OCI-LY3 (cell line): ENCODE data around the gene TEC.

Experiments
- H2AFZ ChIP-seq: fragments of 200-600, 300-600 bp; shearing (Covaris generic); 2 replicates; pipeline ENCODE4 v1.6.0; 2014; ENCODE audit warnings: antibody characterized with exemption, low read depth, low read length
- H3K27ac ChIP-seq: fragments of 200-600, 300-600 bp; sonication (generic); 2 replicates; pipeline ENCODE4 v1.5.1; 2014; ENCODE audit warnings: mild to moderate bottlenecking, low read length, moderate library complexity, mixed read lengths
- H3K27me3 ChIP-seq: fragments of 200-600, 300-600 bp; sonication (generic); 2 replicates; pipeline ENCODE4 v1.6.1; 2014; ENCODE audit warnings: low read depth, low read length, mixed read lengths
- H3K36me3 ChIP-seq: fragments of 200-600, 300-600 bp; sonication (generic); replicated peaks from 2 replicates; pipeline ENCODE3; 2014; ENCODE audit warnings: low read depth, low read length, mixed read lengths
- H3K4me1 ChIP-seq: fragments of 300-600, 200-600 bp; sonication (generic); 2 replicates; pipeline ENCODE4 v1.6.1; 2014; ENCODE audit warnings: low read length, mixed read lengths
- H3K4me2 ChIP-seq: fragments of 200-600, 300-600 bp; sonication (generic); 2 replicates; pipeline ENCODE4 v1.6.1; 2014; ENCODE audit warnings: low read length, mixed read lengths
- H3K4me3 ChIP-seq: fragments of 300-600, 200-600 bp; sonication (generic); 2 replicates; pipeline ENCODE4 v1.5.1; 2014; ENCODE audit warnings: antibody characterized with exemption, mild to moderate bottlenecking, low read length, moderate library complexity
- H3K79me2 ChIP-seq: fragments of 300-600, 200-600 bp; shearing (Covaris generic); 2 replicates; pipeline ENCODE4 v1.6.1; 2014; ENCODE audit warnings: mild to moderate bottlenecking, low read length, mixed read lengths
- H3K9ac ChIP-seq: fragments of 300-600, 200-600 bp; shearing (Covaris generic); 2 replicates; pipeline ENCODE4 v1.6.0; 2014; ENCODE audit warnings: mild to moderate bottlenecking, low read length, moderate library complexity
- H3K9me3 ChIP-seq: fragments of 200-600, 300-600 bp; shearing (Covaris generic); 2 replicates; pipeline ENCODE4 v1.6.1; 2014; ENCODE audit warnings: low read length, mixed read lengths; ENCODE audit not compliant: insufficient read depth
- H4K20me1 ChIP-seq: fragments of 200-600, 300-600 bp; sonication (generic); 2 replicates; pipeline ENCODE4 v1.6.1; 2016; ENCODE audit warnings: low read length, mixed read lengths; ENCODE audit not compliant: insufficient read depth
- EZH2phosphoT487 ChIP-seq: fragments of 200-600 bp; shearing (Covaris generic); IDR thresholded peaks from 2 replicates; pipeline ENCODE4 v1.6.1; 2018; ENCODE audit warnings: antibody characterized with exemption, mixed run types, low read depth
- TF ChIP-seq, protein P1 (sequence below): fragments of 200-600, 300-600 bp; sonication (generic); IDR thresholded peaks from 2 replicates; pipeline ENCODE4 v1.5.1; 2014; ENCODE audit warnings: antibody characterized with exemption, low read length, low read depth

TEC gene

DNA sequence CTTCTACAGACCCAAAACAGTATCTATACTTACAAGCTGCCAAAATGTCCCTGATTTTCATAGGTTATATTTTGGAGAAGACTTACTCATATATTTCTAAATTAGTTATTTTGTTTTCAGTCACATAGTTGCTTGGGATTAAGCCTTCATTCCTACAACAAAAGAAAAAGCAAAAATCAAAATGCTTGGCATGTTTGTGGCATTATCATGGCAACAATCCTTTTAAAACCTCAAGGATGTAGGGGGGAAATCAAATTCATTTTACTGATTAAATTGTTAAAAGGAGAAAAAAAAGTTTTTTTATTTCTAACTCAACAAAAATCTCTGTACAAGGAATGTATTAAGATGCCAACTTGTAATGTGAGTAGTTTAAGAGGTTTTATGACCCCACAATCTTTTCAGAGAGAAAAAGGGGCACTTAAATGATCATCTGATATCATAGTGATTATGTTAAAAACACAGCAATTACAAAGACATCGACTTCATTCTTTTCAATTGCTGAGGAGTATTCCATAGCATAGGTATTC, 159.1 kb downstream of the TEC start:
- H3K4me1 ChIP-seq: peaks cover 4% of the 10 kb centered on the region; the same call in 1 of the 2 replicates
- no peaks in the 10 kb centered on the region for H3K9me3 ChIP-seq
- H3K27ac ChIP-seq: no peak overlapping the region
- no peaks in the 10 kb centered on the region for H3K36me3 ChIP-seq
- no peak overlapping the region for H3K9ac ChIP-seq
- H4K20me1 ChIP-seq: no peaks in the 10 kb centered on the region
- TF ChIP-seq, protein P1, sequence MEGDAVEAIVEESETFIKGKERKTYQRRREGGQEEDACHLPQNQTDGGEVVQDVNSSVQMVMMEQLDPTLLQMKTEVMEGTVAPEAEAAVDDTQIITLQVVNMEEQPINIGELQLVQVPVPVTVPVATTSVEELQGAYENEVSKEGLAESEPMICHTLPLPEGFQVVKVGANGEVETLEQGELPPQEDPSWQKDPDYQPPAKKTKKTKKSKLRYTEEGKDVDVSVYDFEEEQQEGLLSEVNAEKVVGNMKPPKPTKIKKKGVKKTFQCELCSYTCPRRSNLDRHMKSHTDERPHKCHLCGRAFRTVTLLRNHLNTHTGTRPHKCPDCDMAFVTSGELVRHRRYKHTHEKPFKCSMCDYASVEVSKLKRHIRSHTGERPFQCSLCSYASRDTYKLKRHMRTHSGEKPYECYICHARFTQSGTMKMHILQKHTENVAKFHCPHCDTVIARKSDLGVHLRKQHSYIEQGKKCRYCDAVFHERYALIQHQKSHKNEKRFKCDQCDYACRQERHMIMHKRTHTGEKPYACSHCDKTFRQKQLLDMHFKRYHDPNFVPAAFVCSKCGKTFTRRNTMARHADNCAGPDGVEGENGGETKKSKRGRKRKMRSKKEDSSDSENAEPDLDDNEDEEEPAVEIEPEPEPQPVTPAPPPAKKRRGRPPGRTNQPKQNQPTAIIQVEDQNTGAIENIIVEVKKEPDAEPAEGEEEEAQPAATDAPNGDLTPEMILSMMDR: no peak
- no peak for TF ChIP-seq EZH2phosphoT487
- no peaks in the 10 kb centered on the region for H3K27me3 ChIP-seq
- H2AFZ ChIP-seq: no peak overlapping the region
- no peaks in the 10 kb centered on the region for H3K79me2 ChIP-seq
- no peak overlapping the region for H3K4me3 ChIP-seq
- no peak overlapping the region for H3K4me2 ChIP-seq

DNA sequence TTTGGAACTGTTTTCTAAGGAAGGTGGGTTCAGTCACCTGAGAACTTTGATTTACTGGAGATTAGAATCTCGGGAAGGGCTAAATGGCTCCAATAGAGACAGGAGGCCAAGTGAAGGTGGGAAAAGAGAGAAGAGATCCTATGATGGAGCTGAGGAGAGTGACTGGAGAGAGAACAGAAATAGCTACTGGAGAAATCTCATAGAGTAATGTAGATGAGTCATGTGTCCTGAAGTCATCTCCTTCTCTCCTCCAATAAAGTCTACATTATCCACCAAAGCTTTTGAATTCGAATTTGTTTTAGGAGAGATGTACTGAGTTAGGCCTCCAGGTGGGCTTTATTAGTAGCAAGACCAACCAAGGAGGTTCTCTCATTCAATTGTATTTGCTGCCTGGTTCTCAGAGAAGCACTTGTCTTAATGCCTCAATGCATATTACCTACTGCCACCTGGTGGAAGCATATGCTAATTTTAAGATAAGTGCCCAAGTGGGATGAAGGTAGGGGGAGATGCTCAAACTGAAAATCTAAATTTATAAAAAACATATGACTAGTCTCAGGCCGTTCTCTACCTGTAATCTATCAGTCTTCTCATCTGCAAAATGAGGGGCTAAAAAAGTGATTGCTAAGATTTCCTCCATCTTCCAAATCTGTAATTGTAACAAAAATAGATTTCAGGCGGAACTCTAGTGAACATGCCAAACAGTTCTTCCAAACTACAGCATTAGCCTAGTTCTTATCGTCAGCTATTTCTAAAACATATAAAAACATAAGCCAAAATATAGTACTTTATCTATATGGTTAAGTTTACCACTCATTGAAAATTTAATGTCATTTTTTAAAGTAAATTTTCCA, 160.0 kb downstream of the TEC start:
- H3K27me3 ChIP-seq: no peaks in the 10 kb centered on the region
- H4K20me1 ChIP-seq: no peaks in the 10 kb centered on the region
- H3K4me1 ChIP-seq: peaks cover 4% of the 10 kb centered on the region; the same call in 1 of the 2 replicates
- H3K4me3 ChIP-seq: no peak overlapping the region
- H3K79me2 ChIP-seq: no peaks in the 10 kb centered on the region
- no peak overlapping the region for H3K9ac ChIP-seq
- no peaks in the 10 kb centered on the region for H3K36me3 ChIP-seq
- 0 out of 2 replicates have a peak overlapping the region, but pooled peaks have one; percentile 51 for H2AFZ ChIP-seq
- TF ChIP-seq, protein P1: peak; percentile 82
- no peak for TF ChIP-seq EZH2phosphoT487
- no peak overlapping the region for H3K4me2 ChIP-seq
- no peaks in the 10 kb centered on the region for H3K9me3 ChIP-seq
- H3K27ac ChIP-seq: no peak overlapping the region

DNA sequence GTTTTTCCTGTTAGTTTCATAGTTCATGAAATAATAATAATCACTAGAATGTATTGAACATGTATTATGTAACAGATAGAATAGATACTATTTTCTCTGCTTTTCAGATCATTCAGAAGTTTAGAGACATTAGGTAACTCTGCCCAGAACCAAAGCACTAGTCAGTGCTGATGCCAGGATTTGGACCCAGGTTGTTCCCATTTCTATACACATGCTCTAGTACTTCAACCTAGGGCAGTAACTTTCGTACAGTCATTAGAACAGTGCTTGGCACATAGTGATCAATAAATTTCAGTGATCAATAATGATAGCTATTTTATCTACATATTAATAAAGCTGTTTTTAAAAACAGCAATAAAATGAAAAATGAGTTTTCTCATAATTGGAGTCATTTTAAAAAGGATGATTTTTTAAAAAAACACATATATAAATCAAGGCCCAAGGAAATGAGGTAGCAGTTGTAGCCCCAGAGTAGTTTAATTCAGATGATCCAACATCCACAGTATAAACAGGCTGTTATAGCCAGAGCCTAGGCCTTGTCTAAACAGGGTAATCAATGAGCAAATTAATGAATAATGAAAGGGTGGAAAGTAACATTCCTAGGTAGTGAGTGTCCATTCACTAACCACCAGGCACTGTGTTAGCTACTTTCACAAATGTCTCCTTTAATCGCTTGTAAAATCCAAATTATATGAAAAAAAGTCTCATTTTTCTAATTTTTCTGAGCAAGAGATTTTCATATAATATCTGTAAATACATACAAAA, 161.1 kb downstream of the TEC start:
- no peaks in the 10 kb centered on the region for H3K27me3 ChIP-seq
- H3K4me2 ChIP-seq: no peak overlapping the region
- no peak overlapping the region for H3K9ac ChIP-seq
- no peaks in the 10 kb centered on the region for H3K9me3 ChIP-seq
- TF ChIP-seq, protein P1: no peak
- no peak for TF ChIP-seq EZH2phosphoT487
- no peak overlapping the region for H3K27ac ChIP-seq
- H3K4me3 ChIP-seq: no peak overlapping the region
- no peaks in the 10 kb centered on the region for H4K20me1 ChIP-seq
- H3K79me2 ChIP-seq: no peaks in the 10 kb centered on the region
- peaks cover 7% of the 10 kb centered on the region for H3K4me1 ChIP-seq
- H2AFZ ChIP-seq: no peak overlapping the region
- H3K36me3 ChIP-seq: no peaks in the 10 kb centered on the region

DNA sequence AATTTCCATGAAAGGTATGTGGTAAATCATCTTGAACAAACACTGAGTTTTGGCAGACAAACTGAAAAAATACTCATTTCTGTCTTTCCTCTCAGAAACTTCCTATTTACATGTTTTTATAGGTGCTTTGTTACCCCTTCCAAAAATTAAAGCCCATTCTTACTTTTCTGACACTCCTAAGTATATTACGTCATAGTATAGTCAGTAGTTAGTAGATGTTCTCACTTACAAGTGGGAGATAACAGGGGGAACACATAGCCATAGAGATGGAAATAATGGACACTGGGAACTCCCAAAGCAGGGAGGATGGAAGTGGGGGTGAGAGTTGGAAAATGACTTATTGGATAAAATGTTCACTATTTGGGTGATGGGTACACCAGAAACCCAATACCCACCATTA, 164.4 kb downstream of the TEC start:
- no peak overlapping the region for H3K4me2 ChIP-seq
- no peak overlapping the region for H3K27ac ChIP-seq
- no peak overlapping the region for H2AFZ ChIP-seq
- H3K27me3 ChIP-seq: no peaks in the 10 kb centered on the region
- H3K9ac ChIP-seq: no peak overlapping the region
- TF ChIP-seq, protein P1: no peak
- TF ChIP-seq EZH2phosphoT487: no peak
- no peaks in the 10 kb centered on the region for H4K20me1 ChIP-seq
- H3K4me1 ChIP-seq: peaks cover 15% of the 10 kb centered on the region
- no peak overlapping the region for H3K4me3 ChIP-seq
- no peaks in the 10 kb centered on the region for H3K79me2 ChIP-seq
- no peaks in the 10 kb centered on the region for H3K9me3 ChIP-seq
- no peaks in the 10 kb centered on the region for H3K36me3 ChIP-seq
